Measurements from ENCODE around the gene STARD8.
"Not testable (repeated sequence)": the region's sequence is repeated elsewhere in the genome, so short reads cannot be mapped to it uniquely, and the experiment has no call there.

STARD8 gene
- 0.10 to 1.1 reads per million in 2 donors for total RNA-seq

DNA sequence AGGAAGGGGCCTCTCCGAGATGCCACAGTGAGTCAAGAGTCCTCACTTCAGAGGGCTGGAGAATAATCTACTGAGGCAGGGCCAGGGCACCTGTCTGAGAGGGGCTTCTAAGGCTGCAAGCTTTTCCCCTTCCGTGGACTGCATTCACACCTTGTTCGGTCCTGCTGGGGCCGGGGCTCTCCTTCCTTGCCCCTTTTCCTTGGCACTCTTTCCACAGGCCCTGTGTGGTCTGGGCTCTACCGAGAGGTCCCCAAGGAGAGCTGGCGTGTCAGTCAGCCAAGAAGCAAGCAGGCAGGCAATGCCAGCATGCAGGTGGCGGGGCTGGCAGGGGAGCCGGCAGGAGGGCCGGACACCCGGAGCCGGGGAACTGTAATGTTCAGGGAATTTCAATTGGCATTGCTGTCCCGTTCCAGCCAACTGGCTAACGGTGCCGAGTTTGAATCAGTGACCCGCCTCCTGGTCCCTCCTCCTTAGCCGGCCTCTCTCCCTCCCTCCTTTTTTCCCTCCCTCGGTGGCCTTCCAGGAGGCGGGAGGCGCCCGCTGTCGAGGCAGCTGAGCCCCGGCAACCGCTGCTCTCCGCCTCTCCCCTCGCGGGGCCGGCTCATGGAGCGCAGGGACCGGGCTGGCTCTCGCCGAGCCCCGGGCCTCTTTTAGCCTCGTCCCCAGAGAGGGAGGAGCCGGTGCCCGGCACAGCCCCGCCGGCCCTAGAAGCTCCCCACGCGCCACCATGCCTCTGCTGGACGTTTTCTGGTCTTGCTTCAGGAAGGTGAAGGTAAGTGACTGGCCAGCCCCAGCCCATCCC lies at the start of gene STARD8:
Gene STARD8 (plus strand): TSS at position 511 of the 802 bp plus-strand sequence. CDS start 217 bp downstream, at position 728.
- DNase-seq: no peak

GRCh38 chrX:68598841-68599240 lies 48.6 kb upstream of the STARD8 start:
- DNase-seq: no peak

- DNase-seq: no peak
Observed at GRCh38 chrX:68599256-68600152, 48.0 kb upstream of the STARD8 start.

DNA sequence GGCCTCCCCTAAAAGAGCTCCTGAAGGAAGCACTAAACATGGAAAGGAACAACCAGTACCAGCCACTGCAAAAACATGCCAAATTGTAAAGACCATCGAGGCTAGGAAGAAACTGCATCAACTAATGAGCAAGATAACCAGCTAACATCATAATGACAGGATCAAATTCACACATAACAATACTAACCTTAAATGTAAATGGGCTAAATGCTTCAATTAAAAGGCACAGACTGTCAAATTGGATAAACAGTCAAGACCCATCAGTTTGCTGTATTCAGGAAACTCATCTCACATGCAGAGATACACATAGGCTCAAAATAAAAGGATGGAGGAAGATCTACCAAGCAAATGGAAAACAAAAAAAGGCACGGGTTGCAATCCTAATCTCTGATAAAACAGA lies 43.2 kb upstream of the STARD8 start:
- not testable (repeated sequence) for DNase-seq

GRCh38 chrX:68614733-68615132 lies 32.7 kb upstream of the STARD8 start:
- not testable (repeated sequence) for DNase-seq

DNA sequence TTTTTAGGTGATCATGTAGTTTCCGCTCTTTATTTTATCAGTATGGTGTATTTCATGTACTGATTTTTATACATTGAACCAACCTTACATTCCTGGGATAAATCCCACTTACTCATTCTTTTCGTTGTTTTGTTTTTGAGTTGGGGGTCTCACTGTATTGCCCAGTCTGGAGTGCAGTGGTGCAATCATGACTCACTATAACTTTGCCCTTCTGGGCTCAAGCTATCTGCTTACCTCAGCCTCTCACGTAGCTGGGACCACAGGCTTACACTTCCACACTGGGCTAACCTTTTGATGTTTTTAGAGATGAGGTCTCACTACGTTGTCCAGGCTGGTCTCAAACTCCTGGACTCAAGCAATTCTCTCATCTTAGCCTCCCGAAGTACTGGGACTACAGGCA lies 19.5 kb upstream of the STARD8 start:
- no peak for DNase-seq

DNA sequence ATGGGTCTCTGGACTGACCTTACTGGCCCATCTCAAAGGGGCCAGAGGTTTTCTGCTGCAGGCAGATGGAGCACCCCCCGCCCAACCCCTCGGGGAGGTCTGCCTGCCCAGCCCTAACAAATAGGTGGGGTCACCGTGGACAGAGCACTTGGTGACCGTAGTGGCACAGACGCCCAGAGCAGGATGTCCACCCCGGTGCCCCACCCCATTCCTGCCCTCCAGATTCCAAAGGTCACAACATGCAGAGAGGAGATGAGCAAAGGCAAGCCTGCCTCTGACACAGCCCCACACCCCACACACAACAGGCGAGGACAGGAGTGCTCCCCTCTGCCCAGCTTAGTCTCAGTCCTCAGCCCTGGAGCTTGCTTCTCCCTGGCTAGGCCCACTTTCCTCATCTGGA lies 17.5 kb upstream of the STARD8 start:
- not testable (repeated sequence) for DNase-seq

DNA sequence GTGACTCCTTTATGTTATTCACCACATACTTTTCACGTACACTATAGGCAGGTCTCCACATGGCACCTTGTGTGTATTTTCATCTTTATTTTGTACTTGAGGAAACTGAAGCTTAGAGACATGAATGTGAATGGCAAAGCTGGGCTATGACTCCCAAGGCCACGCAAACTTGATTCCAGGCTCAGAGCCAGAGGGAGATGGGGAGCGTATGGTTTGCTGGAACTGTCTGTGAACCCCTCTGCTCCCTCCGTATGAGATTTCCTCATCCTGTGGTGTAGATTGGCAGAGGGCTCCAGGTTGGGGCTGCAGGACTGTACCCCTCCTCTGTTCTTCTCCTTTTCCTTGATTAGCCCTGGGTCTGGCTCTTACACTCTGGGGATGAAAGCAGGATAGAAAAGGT lies 16.1 kb upstream of the STARD8 start:
- no peak for DNase-seq

DNA sequence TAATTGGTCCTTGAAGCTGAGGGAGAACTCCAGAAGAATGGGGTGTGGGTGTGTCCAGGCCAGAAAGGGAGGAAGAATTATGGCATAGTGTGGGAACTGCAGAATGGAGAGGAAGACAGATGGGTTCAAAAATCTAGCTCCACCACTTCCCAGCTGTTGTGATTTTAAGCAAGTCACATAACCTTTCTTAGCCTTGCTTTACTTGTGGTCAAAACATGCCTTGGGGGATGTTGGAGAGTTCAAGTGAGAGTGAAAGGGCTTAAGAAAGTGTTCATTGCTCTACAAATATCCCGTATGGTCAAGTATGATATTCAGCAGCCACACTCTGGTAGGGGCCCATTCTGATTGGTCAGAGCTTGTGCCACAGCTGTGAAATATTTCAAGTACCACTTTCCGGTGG lies 15.0 kb upstream of the STARD8 start:
- no peak for DNase-seq

DNA sequence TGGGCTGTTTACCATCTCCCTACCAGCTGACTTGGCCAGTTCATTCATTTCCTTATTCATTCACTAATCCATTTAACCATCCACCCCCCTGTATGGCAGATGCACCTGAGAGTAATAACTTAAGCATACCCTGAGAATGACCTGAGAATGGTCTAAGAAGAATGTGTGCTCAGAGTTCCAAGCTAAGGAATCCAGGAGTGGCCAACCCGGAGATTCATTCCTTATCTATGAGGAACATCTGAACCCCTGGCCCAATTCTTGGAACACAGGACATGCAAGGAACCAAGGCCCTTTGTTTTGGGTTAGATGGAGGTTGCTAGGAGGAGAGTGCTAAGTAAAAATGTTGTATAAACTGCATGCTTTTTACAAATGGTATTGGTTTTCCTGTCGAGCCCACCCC lies 13.5 kb upstream of the STARD8 start:
- DNase-seq: no peak

DNA sequence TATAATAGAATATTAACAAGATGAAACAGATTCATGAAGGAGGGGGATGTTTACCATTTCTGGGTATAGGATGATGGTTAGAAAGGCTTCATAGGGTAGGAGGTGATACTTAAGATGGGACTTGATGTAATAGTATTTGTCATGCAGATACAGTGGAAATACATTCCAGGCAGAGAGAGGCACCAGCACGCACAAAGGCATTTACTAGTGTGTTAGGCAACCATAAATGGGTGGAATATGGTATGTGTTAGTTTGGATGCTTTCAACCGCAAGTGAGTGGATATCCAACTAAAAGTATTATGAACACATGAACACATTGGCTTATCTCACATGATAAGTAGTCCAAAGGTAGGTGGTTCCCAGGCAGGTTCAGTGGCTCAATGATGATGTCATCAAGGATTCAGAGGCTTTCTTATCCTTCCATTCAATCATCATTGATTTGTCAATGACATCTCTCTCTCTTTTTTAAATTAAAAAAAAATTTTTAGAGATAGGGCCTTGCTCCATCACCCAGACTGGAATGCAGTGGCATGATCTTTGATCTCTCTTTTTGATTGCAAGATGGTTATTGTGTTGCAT lies 12.7 kb upstream of the STARD8 start:
- no peak for DNase-seq

DNA sequence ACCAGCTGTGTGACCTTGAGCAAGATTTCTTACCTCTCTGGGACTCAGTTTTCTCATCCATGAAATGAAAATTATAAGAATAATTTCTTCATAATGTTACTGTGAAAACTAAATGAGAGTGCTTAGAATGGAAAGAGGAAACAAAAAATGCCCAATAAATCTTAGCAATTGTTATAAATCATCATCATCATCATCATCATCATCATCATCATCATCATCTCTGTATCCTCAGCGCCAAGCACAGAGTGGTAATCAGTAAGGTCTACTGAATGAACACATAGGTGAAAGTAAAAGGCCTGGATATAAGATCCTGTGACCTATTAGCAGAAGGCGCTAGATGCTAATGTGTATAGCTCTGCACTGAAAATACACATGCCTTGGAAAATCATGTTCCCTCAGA lies 6.8 kb upstream of the STARD8 start:
- DNase-seq: no peak

- DNase-seq: no peak
Observed at GRCh38 chrX:68644861-68645260, 2.6 kb upstream of the STARD8 start.

DNA sequence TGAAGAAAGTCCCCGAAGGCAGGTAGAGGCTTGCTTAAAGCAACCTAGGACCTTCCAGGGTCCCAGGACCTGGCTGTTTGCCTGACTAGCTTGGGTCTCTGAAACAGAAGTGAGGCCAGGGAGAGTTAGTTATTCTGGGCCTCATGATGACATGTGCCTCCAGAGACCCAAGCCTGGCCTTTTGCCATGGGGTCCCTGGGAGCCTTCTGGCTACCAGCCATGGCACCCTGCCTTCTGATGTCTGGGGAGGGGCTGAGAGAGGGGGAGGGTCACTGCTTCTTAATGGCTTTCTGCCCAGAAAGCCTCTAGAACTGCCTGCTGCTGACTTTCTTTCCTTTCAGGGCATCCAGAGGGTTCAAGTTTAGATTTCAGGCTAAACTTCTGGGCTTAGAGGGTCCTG lies 1.0 kb upstream of the STARD8 start:
- no peak for DNase-seq

- no peak for DNase-seq
Observed at GRCh38 chrX:68648960-68649359, 1.5 kb downstream of the STARD8 start.

DNA sequence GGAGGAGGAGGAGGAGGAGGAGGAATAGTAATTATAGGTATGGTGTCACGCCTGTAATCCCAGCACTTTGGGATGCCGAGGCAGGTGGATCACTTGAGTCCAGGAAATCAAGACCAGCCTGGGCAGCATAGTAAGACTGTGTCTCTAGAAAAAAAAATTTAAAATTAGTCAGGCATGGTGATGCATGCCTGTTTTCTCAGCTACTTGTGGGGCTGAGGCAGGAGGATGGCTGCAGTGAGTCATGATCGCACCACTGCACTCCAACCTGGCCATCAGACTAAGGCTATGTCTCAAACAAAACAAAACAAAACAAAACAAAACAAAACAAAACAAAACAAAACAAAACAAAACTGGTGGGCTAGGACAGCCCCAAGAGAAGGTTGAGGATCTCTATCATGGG lies 3.0 kb downstream of the STARD8 start:
- no peak for DNase-seq

DNA sequence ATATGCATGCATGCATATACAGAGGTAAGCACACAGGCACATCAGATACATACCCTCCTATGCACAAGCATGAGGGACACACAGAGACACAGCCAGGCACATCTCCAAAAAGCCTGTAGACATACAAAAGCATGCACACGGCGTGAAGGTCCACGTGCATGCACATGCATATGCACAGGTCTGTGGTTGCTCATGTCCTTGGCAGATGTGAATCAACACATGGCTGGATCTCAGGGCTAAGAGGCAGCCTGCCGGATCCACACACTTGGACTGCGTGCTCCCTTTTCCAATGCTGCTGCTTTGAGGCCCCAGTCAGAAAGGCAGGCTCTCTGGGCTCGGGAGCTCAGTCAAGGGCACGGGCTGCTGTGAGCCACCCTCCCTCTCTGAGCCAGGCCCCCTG lies 3.6 kb downstream of the STARD8 start:
- DNase-seq: no peak

DNA sequence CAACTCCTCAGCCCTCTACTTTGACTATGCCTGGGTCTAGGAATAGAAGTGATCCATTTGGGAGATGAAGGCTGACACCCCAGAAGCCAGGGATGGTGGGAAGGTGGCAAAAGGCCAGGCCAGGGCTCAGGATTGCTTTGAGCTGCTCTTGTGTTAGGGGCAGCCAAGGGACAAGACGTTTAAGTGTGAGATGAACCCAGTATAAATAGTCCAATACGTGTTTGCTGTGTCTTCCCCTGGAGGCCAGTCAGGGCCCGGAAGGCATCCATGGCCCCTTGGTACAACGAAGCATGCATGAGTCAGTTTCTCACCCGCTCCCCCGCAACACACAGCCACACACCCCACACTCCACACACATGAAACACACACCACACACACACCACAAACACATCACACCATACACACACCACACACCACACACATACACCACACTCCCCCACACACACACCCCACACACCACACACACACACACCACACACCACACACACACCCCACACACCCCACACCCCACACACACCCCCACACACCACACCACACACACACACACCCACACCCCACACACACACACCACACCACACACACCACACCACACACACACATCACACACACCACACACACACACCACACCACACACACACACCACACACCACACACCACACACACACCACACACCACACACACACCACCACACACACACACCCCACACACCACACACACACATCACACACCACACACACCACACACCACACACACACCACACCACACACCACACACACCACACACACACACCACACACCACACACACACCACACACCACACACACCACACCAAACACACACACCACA lies 5.1 kb downstream of the STARD8 start:
- DNase-seq: no peak

DNA sequence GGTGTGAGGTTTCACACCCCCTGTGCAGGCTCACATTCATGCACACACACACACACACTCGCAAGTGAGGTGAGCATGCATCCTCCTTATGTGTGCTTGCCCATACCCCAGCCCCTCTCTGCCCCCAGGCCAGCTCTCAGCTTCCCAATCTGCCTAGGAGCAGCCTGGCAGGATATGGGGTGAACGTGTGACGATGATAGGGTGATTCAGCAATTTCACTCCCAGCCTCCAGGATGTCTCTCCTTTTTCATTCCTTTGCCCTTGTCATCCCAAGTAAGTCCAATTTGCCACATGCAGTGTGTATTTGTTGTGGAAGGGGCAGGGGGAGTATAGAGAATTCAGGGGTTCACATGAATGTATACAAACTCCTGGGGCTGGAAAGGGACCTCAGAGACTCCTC lies 7.2 kb downstream of the STARD8 start:
- DNase-seq: no peak

- DNase-seq: not testable (repeated sequence)
Observed at GRCh38 chrX:68656473-68656872, 9.0 kb downstream of the STARD8 start.

DNA sequence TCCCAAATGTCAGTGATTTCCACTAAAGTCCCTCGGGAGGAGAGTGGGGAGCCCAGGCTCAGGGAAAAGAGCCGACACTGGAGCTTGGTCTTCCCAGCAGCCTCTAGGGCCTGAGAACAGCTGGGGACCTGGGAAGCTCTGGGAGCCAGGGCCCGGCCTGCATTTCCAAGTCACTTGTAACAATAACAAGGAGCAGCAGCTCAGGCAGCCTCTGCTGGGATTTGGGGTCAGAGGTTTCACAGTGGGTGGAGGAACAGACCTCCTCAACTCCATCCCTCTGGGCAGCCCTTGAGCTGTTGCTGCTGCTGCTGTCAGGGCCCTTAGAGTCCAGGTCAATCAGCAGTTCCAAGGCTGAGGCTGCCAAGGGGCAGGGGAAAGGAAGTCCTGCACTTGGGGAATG lies 11.1 kb downstream of the STARD8 start:
- DNase-seq: no peak

- no peak for DNase-seq
Observed at GRCh38 chrX:68659385-68659784, 11.9 kb downstream of the STARD8 start.

DNA sequence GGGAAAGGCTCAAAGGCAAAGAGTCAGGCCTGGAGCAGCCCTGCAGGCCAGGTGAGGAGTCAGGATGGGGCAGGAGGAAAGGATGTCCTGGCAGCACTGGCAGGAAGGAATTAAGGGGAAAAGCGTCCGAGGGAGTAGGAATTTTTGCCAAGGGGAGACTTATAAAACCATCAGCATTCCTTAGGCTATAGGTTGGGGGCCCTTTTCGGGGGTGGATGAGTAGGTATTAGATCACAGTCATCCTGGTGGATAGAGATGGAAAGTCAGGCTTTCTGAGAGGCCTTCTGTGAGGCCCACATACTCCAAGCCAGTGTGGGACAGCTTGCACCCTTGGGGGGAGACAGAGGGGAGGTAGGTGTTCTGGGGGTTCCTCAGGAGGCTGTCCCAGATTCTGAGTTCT lies 12.3 kb downstream of the STARD8 start:
- DNase-seq: no peak

Data from activated gamma-delta T cell (primary cell).